Astrocyte of the cerebellum (primary cell): Measurements from ENCODE around the gene KICS2.

Experiments
- DNase-seq: peaks from one replicate; pipeline ENCODE4 v3.0.0-alpha.2; 2011; ENCODE audit warnings: low read depth
- H3K4me3 ChIP-seq: 2 replicates; pipeline ENCODE4 v1.5.1; 2011; ENCODE audit warnings: mild to moderate bottlenecking, low read depth, low read length, moderate library complexity
- CTCF ChIP-seq: IDR thresholded peaks from 2 replicates; pipeline ENCODE4 v1.5.1; 2012; ENCODE audit warnings: low read length, low read depth, moderate library complexity, mild to moderate bottlenecking; ENCODE audit errors: missing control alignments
- in situ Hi-C: cut with HindIII; loops from 2 replicates; pipeline ENCODE4 v1.10.0; 2017; ENCODE audit warnings: low sequenced_read_pairs

KICS2 gene

DNA sequence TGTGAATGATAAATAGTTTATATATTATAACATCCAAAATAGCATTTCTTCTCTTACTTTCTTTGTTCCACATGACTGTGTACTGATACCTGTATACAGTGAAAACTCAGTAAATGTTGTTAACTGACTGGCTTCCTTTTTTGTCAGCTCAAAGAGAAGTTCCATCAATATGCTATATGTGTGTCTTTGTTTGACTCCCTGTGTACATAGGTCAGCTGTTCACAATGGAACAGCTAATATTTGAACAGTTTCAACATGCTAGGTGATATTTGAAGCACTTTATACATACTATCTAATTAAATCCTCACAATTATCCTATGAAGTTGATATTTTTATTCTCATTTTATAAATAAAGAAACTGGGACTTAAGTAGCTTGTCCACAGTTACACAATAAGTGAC, 15.3 kb upstream of the KICS2 start:
- no peak for TF ChIP-seq CTCF
- DNase-seq = no peak
- in situ Hi-C loops = no loop called here

GRCh38 chr12:64236549-64236948, 14.5 kb upstream of the KICS2 start:
- no peak overlapping the region for H3K4me3 ChIP-seq
- TF ChIP-seq CTCF = peak; percentile 35
- peak; percentile 6 for DNase-seq
- in situ Hi-C loops = no loop called here

More for the DNA sequence above, 15.3 kb upstream of the KICS2 start:
- H3K4me3 ChIP-seq = no peak overlapping the region

GRCh38 chr12:64232196-64232595, 10.1 kb upstream of the KICS2 start:
- no peak for DNase-seq
- in situ Hi-C loops = no loop called here
- H3K4me3 ChIP-seq = no peak overlapping the region
- no peak for TF ChIP-seq CTCF

DNA sequence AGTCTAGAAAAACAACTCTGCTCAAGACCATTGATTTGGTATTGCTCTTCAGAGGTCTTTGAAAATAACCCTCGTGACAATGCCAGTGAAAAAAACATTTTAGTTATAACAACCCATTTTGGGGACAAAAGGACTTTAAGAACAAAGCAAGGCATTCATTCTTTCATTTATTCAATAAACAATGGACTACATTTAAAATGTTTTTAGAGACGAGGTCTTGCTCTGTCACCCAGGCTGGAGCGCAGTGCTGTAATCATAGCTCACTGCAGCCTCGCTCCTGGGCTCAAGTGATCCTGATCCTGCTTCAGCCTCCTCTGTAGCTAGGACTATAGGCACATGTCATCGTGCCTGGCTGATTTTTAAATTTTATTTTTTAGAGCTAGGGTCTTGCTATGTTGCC, 7.7 kb upstream of the KICS2 start:
- no peak overlapping the region for H3K4me3 ChIP-seq
- DNase-seq = no peak
- TF ChIP-seq CTCF = no peak
- in situ Hi-C loops = no loop called here

GRCh38 chr12:64229240-64229639, 7.1 kb upstream of the KICS2 start:
- no peak for TF ChIP-seq CTCF
- no peak overlapping the region for H3K4me3 ChIP-seq
- in situ Hi-C loops = no loop called here
- no peak for DNase-seq

GRCh38 chr12:64225626-64226025, 3.5 kb upstream of the KICS2 start:
- in situ Hi-C loops = no loop called here
- H3K4me3 ChIP-seq = no peak overlapping the region
- no peak for TF ChIP-seq CTCF
- no peak for DNase-seq

DNA sequence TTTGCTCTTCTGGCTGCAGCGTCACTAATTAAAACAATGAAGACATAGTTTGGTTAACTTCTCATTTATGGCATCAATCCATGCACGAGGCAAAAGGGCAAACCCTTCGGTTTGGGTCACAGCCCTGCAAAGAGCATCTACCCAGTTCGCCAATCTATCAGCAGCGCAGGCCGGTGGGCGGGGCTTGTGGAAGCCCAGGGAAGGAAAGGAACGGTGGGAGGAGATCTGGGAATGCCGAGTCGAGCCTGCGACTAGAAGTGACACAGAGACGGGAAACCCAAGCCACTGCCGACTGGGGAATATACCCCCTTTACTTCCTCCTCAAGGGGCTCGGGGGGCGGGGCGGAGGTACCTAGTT, 466 bp downstream of the KICS2 start:
- peak overlapping the region; percentile 90 for H3K4me3 ChIP-seq
- in situ Hi-C loops = no loop called here
- no peak for TF ChIP-seq CTCF
- peak; percentile 29 for DNase-seq
